ENCODE results near the gene DYRK1B.
"Not testable (repeated sequence)": the region's sequence is repeated elsewhere in the genome, so short reads cannot be mapped to it uniquely, and the experiment has no call there.

DYRK1B gene

GRCh38 chr19:39829702-39830275 lies 4.2 kb downstream of the DYRK1B start:
- DNase-seq = no peak

- no peak for DNase-seq
These were observed 5.3 kb downstream of the DYRK1B start for GRCh38 chr19:39828654-39829032.

- no peak for DNase-seq
These were observed 5.8 kb downstream of the DYRK1B start for GRCh38 chr19:39828015-39828653.

- DNase-seq = no peak
These were observed 6.7 kb downstream of the DYRK1B start for GRCh38 chr19:39827216-39827615.

GRCh38 chr19:39826311-39826945 lies 7.5 kb downstream of the DYRK1B start:
- DNase-seq = no peak

- DNase-seq = no peak
These were observed 8.4 kb downstream of the DYRK1B start for GRCh38 chr19:39825531-39826076.

GRCh38 chr19:39825093-39825463 lies 8.9 kb downstream of the DYRK1B start:
- no peak for DNase-seq

GRCh38 chr19:39824143-39825092 lies 9.5 kb downstream of the DYRK1B start:
- DNase-seq = peak; percentile 81

GRCh38 chr19:39823686-39824085 lies 10.3 kb downstream of the DYRK1B start:
- DNase-seq = no peak

GRCh38 chr19:39820696-39821095 lies 13.3 kb downstream of the DYRK1B start:
- no peak for DNase-seq

GRCh38 chr19:39819786-39820185 lies 14.2 kb downstream of the DYRK1B start:
- DNase-seq = no peak

GRCh38 chr19:39818626-39819097 lies 15.3 kb downstream of the DYRK1B start:
- no peak for DNase-seq

- DNase-seq = no peak
These were observed 15.9 kb downstream of the DYRK1B start for GRCh38 chr19:39817888-39818561.

- no peak for DNase-seq
These were observed 17.5 kb downstream of the DYRK1B start for GRCh38 chr19:39816287-39817048.

GRCh38 chr19:39814595-39814994 lies 19.4 kb downstream of the DYRK1B start:
- DNase-seq = no peak

- DNase-seq = not testable (repeated sequence)
These were observed 19.9 kb downstream of the DYRK1B start for GRCh38 chr19:39814111-39814510.

- DNase-seq = no peak
These were observed 20.5 kb downstream of the DYRK1B start for GRCh38 chr19:39813264-39813993.

GRCh38 chr19:39811064-39811463 lies 22.9 kb downstream of the DYRK1B start:
- no peak for DNase-seq

- no peak for DNase-seq
These were observed 23.5 kb downstream of the DYRK1B start for GRCh38 chr19:39810424-39810823.

- DNase-seq = no peak
These were observed 24.6 kb downstream of the DYRK1B start for GRCh38 chr19:39809368-39809767.

- DNase-seq = not testable (repeated sequence)
These were observed 25.3 kb downstream of the DYRK1B start for GRCh38 chr19:39808688-39809087.

Data from activated effector memory CD4-positive, alpha-beta T cell treated with Interleukin-2 at 50 U/mL for 16 hours (primary cell).